Activated CD4-positive, alpha-beta memory T cell treated with anti-CD3 and anti-CD28 coated beads for 36 hours (primary cell): ENCODE results near the gene DNAAF3. TPM values are rescaled to one million over a fixed set of nuclear protein-coding genes. Genes with fewer than 3 reads are reported as not detected.
"Not testable (repeated sequence)": the region's sequence is repeated elsewhere in the genome, so short reads cannot be mapped to it uniquely, and the experiment has no call there.

Experiments
- CTCF ChIA-PET: fragments of 350-600 bp; sonication (Branson Sonifier 250); formaldehyde crosslinking; loops from one replicate; lab custom pipeline; 2021; ENCODE audit warnings: antibody characterized with exemption, inconsistent platforms; lab: Charles Lee
- POLR2A ChIA-PET: fragments of 350-600 bp; sonication (Branson Sonifier 250); formaldehyde crosslinking; loops from one replicate; lab custom pipeline; 2021; ENCODE audit warnings: antibody characterized with exemption; lab: Charles Lee
- DNase-seq: peaks from one replicate; pipeline ENCODE4 v3.0.0-alpha.2; 2020
- H3K27ac Mint-ChIP-seq: one replicate; pipeline ENCODE4 v1.8.0; 2021; ENCODE audit warnings: mixed read lengths
- H3K27me3 Mint-ChIP-seq: one replicate; pipeline ENCODE4 v1.8.0; 2021; ENCODE audit warnings: mixed read lengths
- H3K36me3 Mint-ChIP-seq: one replicate; pipeline ENCODE4 v1.8.0; 2021; ENCODE audit warnings: mixed read lengths
- H3K4me1 Mint-ChIP-seq: one replicate; pipeline ENCODE4 v1.8.0; 2021; ENCODE audit warnings: low read depth, mixed read lengths
- H3K4me3 Mint-ChIP-seq: one replicate; pipeline ENCODE4 v1.8.0; 2021; ENCODE audit warnings: mild to moderate bottlenecking, mixed read lengths
- H3K9me3 Mint-ChIP-seq: one replicate; pipeline ENCODE4 v1.8.0; 2021; ENCODE audit warnings: mixed read lengths
- intact Hi-C: fragments of 100-400 bp; cut with micrococcal nuclease; formaldehyde crosslinking; loops from one replicate; pipeline ENCODE4 v1.15.1; 2023
- total RNA-seq, 2 experiments: library from RNA; stranded (reverse); gene quantifications; one replicate each; pipeline ENCODE4 v1.2.3, GENCODE V29; 2021

The DNAAF3 gene
- total RNA-seq, result not detected

DNA sequence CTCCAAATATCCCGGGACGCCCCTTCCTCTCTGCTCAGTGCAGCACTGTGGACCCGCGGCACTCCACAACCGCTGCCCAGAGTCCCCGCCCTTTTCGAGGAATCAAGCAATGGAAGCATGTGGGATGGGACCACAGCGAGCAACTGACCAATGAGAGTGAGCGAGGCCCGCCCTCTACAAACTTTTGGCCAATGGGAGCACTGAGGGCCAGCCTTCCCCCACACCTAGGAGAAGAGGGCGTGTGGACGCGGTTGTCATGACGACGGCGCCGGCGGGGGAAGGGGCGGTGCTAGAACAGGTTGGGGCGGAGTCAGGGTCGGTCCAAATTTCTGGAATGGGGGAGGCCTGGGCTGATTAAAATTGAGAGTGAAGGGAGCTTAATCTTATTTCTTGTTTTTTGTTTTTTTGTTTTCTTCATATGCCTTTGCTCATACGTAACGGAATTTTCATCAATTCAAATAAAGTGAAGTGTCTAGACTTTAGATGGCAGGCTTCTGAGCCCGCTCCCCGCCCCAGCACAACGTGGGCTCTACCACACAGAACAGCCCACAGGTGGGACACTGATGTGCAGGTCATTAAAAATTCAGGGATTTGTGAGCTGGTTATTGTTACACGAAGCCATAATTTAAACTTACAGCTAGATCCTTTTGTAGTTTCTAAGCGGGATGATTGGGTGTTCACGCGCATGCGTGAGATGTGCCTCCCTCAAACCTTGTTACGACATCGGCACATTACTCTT is at the start of gene DNAAF3:
DNAAF3 (minus strand) TSS at position 84 of the 739 bp plus-strand sequence. CDS start 200 bp downstream, outside the sequence.
- H3K27me3 Mint-ChIP-seq, result peaks cover 52% of the 10 kb centered on the region
- DNase-seq, result peak; percentile 85
- H3K4me3 Mint-ChIP-seq, result peak within 1 kb of the TSS; percentile 61
- ChIA-PET CTCF (interaction anchor here (1.0 to 1.6 kb wide), 2 partner anchors 24 to 337 kb away, joined by 3 to 8 read pairs; no protein-coding TSS in a partner anchor), POLR2A (no interaction called here)
- H3K4me1 Mint-ChIP-seq, result peaks cover 12% of the 10 kb centered on the region
- no peak within 1 kb of the TSS for H3K27ac Mint-ChIP-seq
- H3K9me3 Mint-ChIP-seq, result no peaks in the 10 kb centered on the region
- peaks cover 3% of the 10 kb centered on the region for H3K36me3 Mint-ChIP-seq
- intact Hi-C loops, result no loop called here

DNA sequence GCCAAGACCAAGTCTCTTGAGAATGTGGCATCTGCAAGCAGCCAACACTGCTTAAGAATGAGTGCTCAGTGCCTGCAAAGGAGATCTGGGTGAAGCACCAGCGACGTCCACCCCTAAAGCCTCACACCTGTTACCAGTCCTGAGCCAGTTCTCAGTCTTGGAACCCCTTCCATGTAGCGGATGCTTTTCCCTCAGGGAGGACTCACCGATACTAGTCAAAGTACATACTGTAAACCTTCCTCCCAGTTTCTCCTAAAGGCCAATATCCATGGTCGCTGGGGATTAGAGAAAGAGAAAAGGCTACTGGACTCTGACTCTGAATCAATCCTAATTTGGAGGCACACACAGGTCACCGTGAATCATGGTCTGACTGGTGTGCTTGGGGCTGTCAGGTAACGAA is 47.1 kb upstream of the DNAAF3 start:
- ChIA-PET CTCF (no interaction called here), POLR2A (no interaction called here)
- Mint-ChIP-seq H3K4me1 (peaks cover 11% of the 10 kb centered on the region), H3K36me3 (peaks cover 3% of the 10 kb centered on the region), H3K27me3 (peaks cover 29% of the 10 kb centered on the region), H3K4me3 (no peak overlapping the region), H3K27ac (no peak overlapping the region), H3K9me3 (peaks cover 6% of the 10 kb centered on the region)
- no peak for DNase-seq
- intact Hi-C loops, result no loop called here

DNA sequence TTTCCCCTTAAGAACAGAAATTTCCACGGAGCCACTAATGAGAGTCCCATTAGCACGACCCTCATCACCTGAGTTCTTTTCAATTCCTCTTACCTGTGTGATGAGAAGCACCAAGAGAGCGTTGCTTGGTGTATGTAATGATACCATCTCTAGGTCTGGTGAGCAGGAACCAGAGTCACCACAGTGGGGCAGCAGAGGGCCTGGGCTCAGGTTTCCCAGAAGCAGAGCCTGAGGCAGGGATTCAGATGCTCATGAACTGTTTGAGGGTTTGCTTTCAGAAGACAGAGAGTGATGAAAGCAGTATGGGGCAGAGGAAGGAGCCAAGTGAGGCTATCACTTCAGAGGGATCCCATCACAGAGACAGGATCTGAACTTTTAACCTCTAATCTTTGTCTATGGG is 46.0 kb upstream of the DNAAF3 start:
- CTCF ChIA-PET, result interaction anchor here (1.2 kb wide), 1 partner anchor 44 kb away, joined by 4 read pairs; no protein-coding TSS in a partner anchor
- Mint-ChIP-seq H3K9me3 (peaks cover 6% of the 10 kb centered on the region), H3K27ac (no peak overlapping the region), H3K36me3 (peaks cover 3% of the 10 kb centered on the region), H3K4me3 (no peak overlapping the region), H3K27me3 (peaks cover 29% of the 10 kb centered on the region), H3K4me1 (peaks cover 11% of the 10 kb centered on the region)
- POLR2A ChIA-PET, result no interaction called here
- intact Hi-C loops, result no loop called here
- DNase-seq, result peak; percentile 71

DNA sequence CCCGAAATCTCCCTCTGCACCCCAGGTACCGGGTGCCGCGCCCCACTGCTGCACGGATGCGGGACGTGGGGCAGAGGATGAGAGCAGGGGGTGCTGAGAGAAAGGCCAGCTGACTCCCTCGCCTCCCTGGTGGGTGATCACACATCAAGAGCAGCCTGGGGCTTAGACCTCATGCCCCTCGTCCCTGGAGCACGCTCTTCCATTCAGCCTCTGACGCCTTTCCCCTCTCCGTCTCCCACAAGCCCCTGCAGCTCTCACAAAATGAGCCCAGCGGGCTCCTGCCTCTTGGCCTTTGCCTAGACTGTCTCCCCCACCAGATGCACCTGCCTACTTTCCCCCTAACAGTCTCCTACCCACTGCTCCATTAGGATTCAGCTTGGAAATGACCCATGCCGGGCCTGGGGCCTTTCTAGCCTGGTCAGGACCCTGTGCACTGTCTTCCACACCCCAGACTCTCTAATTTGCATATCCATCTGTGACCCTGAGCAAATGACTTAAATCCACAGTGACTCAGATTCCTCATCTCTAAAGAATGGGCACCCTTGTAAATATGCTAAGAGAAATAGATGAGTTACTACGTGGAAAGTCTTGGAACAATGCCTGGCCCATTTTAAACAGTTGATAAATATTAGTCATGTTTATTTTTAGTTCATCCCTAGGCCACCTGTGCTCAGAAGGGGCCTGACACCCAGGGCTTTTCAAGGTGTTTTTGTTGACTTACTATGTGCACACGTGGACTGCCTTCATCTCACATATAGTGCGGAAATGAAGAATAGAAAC is 43.5 kb upstream of the DNAAF3 start:
- Mint-ChIP-seq H3K27ac (no peak overlapping the region), H3K4me1 (peaks cover 2% of the 10 kb centered on the region), H3K9me3 (peaks cover 6% of the 10 kb centered on the region), H3K27me3 (peaks cover 35% of the 10 kb centered on the region), H3K4me3 (no peak overlapping the region), H3K36me3 (peaks cover 3% of the 10 kb centered on the region)
- intact Hi-C loops, result no loop called here
- CTCF ChIA-PET, result no interaction called here
- DNase-seq, result no peak
- POLR2A ChIA-PET, result no interaction called here

DNA sequence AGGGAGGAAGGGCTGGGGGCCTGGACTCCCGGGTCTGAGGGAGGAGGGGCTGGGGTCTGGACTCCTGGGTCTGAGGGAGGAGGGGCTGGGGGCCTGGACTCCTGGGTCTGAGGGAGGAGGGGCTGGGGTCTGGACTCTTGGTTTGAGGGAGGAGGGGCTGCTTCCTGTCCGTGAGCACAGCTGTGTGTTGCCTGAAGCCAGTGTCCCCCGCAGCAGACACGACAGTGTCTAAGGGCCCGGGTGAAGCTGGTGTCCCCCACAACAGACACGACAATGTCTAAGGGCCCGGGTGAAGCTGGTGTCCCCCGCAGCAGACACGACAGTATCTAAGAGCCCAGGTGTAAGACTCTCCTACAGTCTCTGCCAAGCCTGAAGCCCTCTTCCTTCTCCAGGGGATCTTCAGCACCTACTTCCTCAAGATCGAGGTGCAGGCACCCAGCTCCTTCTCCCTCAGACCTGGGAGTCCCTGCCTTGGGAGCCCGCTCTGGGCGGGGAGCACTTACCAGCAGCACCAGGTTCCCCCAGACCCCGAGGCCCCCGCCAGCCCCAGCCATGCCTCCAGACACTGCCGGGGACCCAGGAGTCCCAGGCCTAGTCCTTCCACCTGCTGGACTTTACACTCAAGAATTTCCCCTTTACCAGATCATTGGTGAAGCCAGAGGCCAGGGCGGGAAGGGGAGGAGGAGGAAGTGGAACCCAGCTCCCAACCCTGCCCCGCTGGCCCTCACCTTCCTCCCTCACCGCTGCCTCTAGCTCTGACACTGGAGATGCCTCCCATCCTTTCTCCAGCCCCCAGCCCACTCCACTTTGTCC is 42.7 kb upstream of the DNAAF3 start, which contains the start of gene PTPRH:
PTPRH (minus strand) TSS at position 622 of the 813 bp plus-strand sequence; CDS start at position 554, 68 bp downstream.
- no peak for DNase-seq
- H3K4me3 Mint-ChIP-seq, result no peak within 1 kb of the TSS
- intact Hi-C loops, result no loop called here
- H3K27me3 Mint-ChIP-seq, result peaks cover 33% of the 10 kb centered on the region
- peaks cover 2% of the 10 kb centered on the region for H3K4me1 Mint-ChIP-seq
- no peak within 1 kb of the TSS for H3K27ac Mint-ChIP-seq
- peaks cover 3% of the 10 kb centered on the region for H3K36me3 Mint-ChIP-seq
- CTCF ChIA-PET, result interaction anchor here (0.6 kb wide), 1 partner anchor 76 kb away, joined by 3 read pairs; no protein-coding TSS in a partner anchor
- H3K9me3 Mint-ChIP-seq, result peaks cover 6% of the 10 kb centered on the region
- POLR2A ChIA-PET, result interaction anchor here (0.6 kb wide), 1 partner anchor 24 kb away, joined by 3 read pairs; no protein-coding TSS in a partner anchor

DNA sequence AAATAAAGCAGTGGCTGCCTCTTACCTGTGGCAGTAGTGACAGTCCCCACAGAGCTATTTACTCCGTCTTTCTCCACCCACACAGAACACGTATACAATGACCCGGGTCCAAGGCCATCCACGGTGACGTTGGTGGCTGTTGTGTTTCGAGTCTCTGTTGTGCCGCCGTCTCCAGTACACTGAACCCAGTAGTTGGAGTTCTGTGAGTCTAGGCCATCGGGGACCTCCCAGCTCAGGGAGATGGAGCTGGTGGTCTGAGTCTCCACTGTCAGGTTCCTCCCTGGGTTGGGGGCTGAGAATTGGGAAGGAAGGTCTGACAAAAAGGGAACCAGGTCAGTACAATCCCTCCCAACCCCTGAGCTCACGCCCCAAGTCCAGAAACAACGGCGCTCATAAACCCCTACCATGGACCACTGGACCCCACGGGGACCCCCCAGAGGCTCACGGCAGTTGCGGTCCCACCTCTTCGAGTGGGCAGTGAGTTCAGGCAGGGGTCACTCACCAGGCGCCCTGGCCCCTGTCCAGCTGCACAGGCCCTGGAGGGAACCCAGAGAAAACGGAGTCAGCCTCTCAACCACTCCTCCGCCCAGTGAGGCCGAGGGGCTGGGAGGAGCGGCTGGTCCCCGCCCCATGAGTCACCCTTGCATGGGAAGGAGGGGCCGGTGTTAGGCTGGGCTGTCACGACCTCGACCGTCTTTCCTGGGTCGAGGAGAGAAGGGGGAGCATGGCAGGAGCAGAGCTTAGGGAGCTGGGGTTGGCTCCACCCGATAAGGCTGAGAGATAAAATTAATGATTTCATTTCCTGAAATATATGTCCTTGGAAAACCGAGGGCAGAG is 40.5 kb upstream of the DNAAF3 start:
- Mint-ChIP-seq H3K4me3 (no peak overlapping the region), H3K36me3 (no peaks in the 10 kb centered on the region), H3K9me3 (no peaks in the 10 kb centered on the region), H3K4me1 (peaks cover 2% of the 10 kb centered on the region), H3K27ac (peak overlapping the region; percentile 23), H3K27me3 (peaks cover 30% of the 10 kb centered on the region)
- peak; percentile 64 for DNase-seq
- CTCF ChIA-PET, result no interaction called here
- POLR2A ChIA-PET, result no interaction called here
- intact Hi-C loops, result no loop called here

DNA sequence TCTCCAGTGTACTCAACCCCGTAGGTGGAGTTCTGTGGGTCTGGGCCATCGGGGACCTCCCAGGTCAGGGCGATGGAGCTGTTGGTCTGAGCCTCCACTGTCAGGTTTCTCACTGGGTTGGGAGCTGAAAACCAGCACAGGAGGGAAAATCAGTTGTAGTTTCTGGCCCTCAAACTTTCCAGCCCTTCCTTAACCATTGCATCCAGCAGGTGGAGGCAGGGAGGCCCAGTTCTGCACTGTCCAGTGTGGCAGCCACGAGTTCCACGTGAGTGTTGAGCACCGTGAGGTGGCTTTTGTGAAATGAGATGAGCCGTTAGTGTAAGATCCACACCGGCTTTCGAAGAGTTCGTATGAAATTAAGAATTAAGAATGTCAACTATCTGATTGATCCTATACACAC is 35.8 kb upstream of the DNAAF3 start:
- H3K36me3 Mint-ChIP-seq, H3K4me1 Mint-ChIP-seq, H3K9me3 Mint-ChIP-seq, H3K4me3 Mint-ChIP-seq, POLR2A ChIA-PET, intact Hi-C loops, H3K27ac Mint-ChIP-seq, CTCF ChIA-PET: not testable (repeated sequence)
- H3K27me3 Mint-ChIP-seq, result peaks cover 24% of the 10 kb centered on the region
- peak; percentile 20 for DNase-seq

DNA sequence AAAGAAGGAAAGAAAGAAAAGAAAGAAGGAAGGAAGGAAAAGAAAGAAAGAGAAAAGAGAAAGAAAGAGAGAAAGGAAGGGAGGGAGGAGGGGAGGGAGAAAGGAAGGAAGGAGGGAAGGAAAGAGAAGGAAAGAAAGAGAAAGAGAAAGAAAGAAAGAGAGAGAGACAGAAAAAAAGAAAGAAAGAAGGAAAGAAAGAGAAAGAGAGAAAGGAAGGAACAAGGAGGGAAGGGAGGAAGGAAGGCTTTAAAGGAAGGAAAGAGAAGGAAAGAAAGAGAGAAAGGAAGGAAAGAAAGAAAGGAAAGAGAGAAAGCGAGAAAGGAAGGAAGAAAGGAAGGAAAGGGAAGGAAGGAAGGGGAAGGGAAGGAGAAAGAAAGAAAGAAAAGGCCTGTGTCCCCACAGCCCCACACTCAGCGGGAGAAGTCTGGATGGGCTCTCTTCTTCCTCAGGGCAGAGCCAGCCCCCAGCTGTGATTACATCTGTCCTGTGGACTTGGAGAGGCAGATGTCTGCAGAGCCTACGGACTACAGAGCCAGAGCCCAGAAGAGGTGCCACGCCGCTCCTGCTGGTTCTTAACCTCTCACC is 33.3 kb upstream of the DNAAF3 start:
- no peaks in the 10 kb centered on the region for H3K36me3 Mint-ChIP-seq

DNA sequence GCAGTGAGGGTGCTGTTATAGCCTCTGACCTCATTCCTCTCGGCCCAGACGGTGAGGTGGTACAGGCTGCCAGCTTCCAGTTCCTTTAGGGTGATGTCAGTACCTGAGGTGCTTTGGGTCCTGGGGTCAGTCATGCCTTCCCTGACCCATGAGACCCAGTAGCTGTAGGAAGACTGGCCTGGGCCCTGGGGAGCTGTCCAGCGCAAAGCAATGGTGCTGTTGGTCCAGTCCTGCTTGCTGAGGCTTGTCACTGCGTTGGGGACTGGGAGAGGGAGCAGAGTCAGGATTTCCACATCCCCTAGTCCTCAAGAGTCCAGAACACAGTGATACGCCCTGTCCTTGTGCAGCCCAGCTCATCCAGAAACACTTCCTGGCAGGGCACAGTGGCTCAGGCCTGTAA is 32.2 kb upstream of the DNAAF3 start:
- Mint-ChIP-seq H3K9me3 (no peaks in the 10 kb centered on the region), H3K36me3 (no peaks in the 10 kb centered on the region), H3K4me3 (no peak overlapping the region), H3K27me3 (peaks cover 7% of the 10 kb centered on the region), H3K4me1 (no peaks in the 10 kb centered on the region), H3K27ac (no peak overlapping the region)
- ChIA-PET CTCF (interaction anchor here (1.0 kb wide), 1 partner anchor 103 kb away, joined by 5 read pairs; no protein-coding TSS in a partner anchor), POLR2A (no interaction called here)
- no peak for DNase-seq
- intact Hi-C loops, result no loop called here

More for the DNA sequence above, 33.3 kb upstream of the DNAAF3 start:
- Mint-ChIP-seq H3K27ac (no peak overlapping the region), H3K9me3 (no peaks in the 10 kb centered on the region), H3K4me3 (no peak overlapping the region), H3K27me3 (peaks cover 9% of the 10 kb centered on the region), H3K4me1 (no peaks in the 10 kb centered on the region)
- POLR2A ChIA-PET, result no interaction called here
- no peak for DNase-seq
- intact Hi-C loops, result no loop called here
- CTCF ChIA-PET, result interaction anchor here (1.0 kb wide), 1 partner anchor 102 kb away, joined by 5 read pairs; no protein-coding TSS in a partner anchor

DNA sequence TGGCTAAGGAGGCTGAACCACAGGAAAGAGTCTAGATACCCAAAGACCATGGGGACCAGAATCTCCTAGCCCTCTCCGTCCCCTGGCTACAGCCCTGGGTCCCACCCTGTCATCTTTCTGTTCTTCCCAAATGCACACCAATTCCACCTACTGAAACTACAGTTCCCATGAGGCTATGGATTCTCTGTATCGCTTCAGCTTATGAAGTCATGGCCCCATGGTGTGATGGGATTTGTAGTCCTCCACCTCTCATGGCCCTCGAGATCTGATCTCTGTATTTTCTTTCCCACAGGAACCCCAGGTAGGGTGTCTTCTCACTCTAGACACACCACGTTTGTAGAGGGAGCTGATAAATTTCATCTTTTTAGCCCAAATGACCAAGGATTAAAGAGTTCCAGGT is 31.1 kb upstream of the DNAAF3 start:
- peaks cover 7% of the 10 kb centered on the region for H3K27me3 Mint-ChIP-seq
- no peaks in the 10 kb centered on the region for H3K4me1 Mint-ChIP-seq
- no peak overlapping the region for H3K27ac Mint-ChIP-seq
- ChIA-PET CTCF (interaction anchor here (1.3 kb wide), 1 partner anchor 104 kb away, joined by 3 read pairs; no protein-coding TSS in a partner anchor), POLR2A (no interaction called here)
- no peak for DNase-seq
- no peaks in the 10 kb centered on the region for H3K36me3 Mint-ChIP-seq
- no peak overlapping the region for H3K4me3 Mint-ChIP-seq
- intact Hi-C loops, result no loop called here
- H3K9me3 Mint-ChIP-seq, result no peaks in the 10 kb centered on the region

DNA sequence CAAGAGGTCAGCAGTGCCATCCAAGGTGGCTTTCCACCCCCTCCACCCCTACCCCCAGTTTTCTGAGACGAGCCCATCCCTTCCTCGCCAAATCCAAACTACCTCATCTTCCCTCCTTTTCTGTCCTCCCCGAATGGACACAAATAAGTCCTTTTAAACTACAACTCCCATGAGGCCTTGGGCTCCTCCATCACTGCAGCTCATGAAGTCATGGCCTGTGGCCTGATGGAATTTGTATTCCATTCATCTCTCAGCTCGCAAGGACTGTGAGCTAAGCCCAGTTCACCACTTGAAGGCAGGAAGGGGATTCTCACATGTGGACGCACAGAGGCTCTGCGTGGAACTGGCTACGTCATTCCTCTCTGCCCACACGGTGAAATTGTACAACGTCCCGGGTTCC is 30.4 kb upstream of the DNAAF3 start:
- DNase-seq, result no peak
- Mint-ChIP-seq H3K4me3 (no peak overlapping the region), H3K36me3 (no peaks in the 10 kb centered on the region), H3K4me1 (no peaks in the 10 kb centered on the region), H3K27me3 (peaks cover 7% of the 10 kb centered on the region), H3K9me3 (no peaks in the 10 kb centered on the region), H3K27ac (no peak overlapping the region)
- intact Hi-C loops, result no loop called here
- ChIA-PET CTCF (no interaction called here), POLR2A (no interaction called here)
